H9 (cell line): ENCODE results near the gene RALGDS. TPM values are rescaled to one million over a fixed set of nuclear protein-coding genes. Genes with fewer than 3 reads are reported as not detected.

Experiments
- DNase-seq: peaks from one replicate; pipeline ENCODE4 v3.0.0-alpha.2; 2017
- H2AFZ ChIP-seq: one replicate; pipeline ENCODE4 v1.6.1; 2013; ENCODE audit warnings: mild to moderate bottlenecking, low read length, control low read depth, moderate library complexity
- H2AK5ac ChIP-seq: 2 replicates; pipeline ENCODE4 v1.6.1; 2013; ENCODE audit warnings: low read length, control low read depth, mixed read lengths; ENCODE audit not compliant: insufficient read length
- H2BK120ac ChIP-seq: one replicate; pipeline ENCODE4 v1.6.1; 2013; ENCODE audit warnings: low read depth, mild to moderate bottlenecking, low read length, control low read depth, inconsistent platforms; ENCODE audit not compliant: poor library complexity, severe bottlenecking
- H2BK12ac ChIP-seq: 2 replicates; pipeline ENCODE4 v1.6.1; 2013; ENCODE audit warnings: low read length, control low read depth, mixed read lengths, low read depth; ENCODE audit not compliant: insufficient read length
- H2BK15ac ChIP-seq: 2 replicates; pipeline ENCODE4 v1.6.1; 2013; ENCODE audit warnings: low read depth, low read length, control low read depth
- H2BK20ac ChIP-seq: one replicate; pipeline ENCODE4 v1.6.1; 2013; ENCODE audit warnings: low read depth, mild to moderate bottlenecking, low read length, control low read depth, inconsistent platforms; ENCODE audit not compliant: poor library complexity, severe bottlenecking
- H2BK5ac ChIP-seq: 2 replicates; pipeline ENCODE4 v1.6.1; 2013; ENCODE audit warnings: low read length, control low read depth, mixed read lengths; ENCODE audit not compliant: insufficient read length
- H3K14ac ChIP-seq: 2 replicates; pipeline ENCODE4 v1.6.1; 2013; ENCODE audit warnings: low read length, control low read depth; ENCODE audit not compliant: insufficient read depth
- H3K18ac ChIP-seq: 2 replicates; pipeline ENCODE4 v1.6.1; 2013; ENCODE audit warnings: low read depth, mild to moderate bottlenecking, mixed read lengths, low read length, control low read depth; ENCODE audit not compliant: insufficient read length
- H3K23ac ChIP-seq: 2 replicates; pipeline ENCODE4 v1.6.1; 2013; ENCODE audit warnings: low read length, control low read depth, mixed read lengths, low read depth; ENCODE audit not compliant: insufficient read length
- H3K23me2 ChIP-seq: 2 replicates; pipeline ENCODE4 v1.6.1; 2013; ENCODE audit warnings: low read depth, mild to moderate bottlenecking, mixed read lengths, low read length, control low read depth; ENCODE audit not compliant: insufficient read length, poor library complexity, severe bottlenecking
- H3K27ac ChIP-seq: 2 replicates; pipeline ENCODE4 v1.5.1; 2013; ENCODE audit warnings: low read length, control low read depth, mixed read lengths, low read depth; ENCODE audit not compliant: insufficient read length
- H3K27me3 ChIP-seq: 2 replicates; pipeline ENCODE4 v1.6.1; 2013; ENCODE audit warnings: low read length, control low read depth, inconsistent platforms; ENCODE audit not compliant: insufficient read depth
- H3K4ac ChIP-seq: 2 replicates; pipeline ENCODE4 v1.6.1; 2013; ENCODE audit warnings: low read depth, mild to moderate bottlenecking, control low read depth, inconsistent platforms, low read length, moderate library complexity
- H3K4me1 ChIP-seq: 2 replicates; pipeline ENCODE4 v1.6.1; 2013; ENCODE audit warnings: low read length, control low read depth, inconsistent platforms; ENCODE audit not compliant: insufficient read depth
- H3K4me2 ChIP-seq: 2 replicates; pipeline ENCODE4 v1.6.1; 2013; ENCODE audit warnings: low read length, control low read depth, mixed read lengths; ENCODE audit not compliant: insufficient read length, insufficient read depth
- H3K56ac ChIP-seq: 2 replicates; pipeline ENCODE4 v1.6.1; 2013; ENCODE audit warnings: low read depth, mild to moderate bottlenecking, mixed read lengths, low read length, control low read depth; ENCODE audit not compliant: insufficient read length
- H3K79me1 ChIP-seq: 2 replicates; pipeline ENCODE4 v1.6.1; 2013; ENCODE audit warnings: low read depth, mild to moderate bottlenecking, moderate library complexity, low read length, control low read depth, inconsistent platforms; ENCODE audit not compliant: insufficient read depth, poor library complexity, severe bottlenecking
- H3K79me2 ChIP-seq: 2 replicates; pipeline ENCODE4 v1.6.1; 2013; ENCODE audit warnings: low read length, control low read depth, inconsistent platforms; ENCODE audit not compliant: insufficient read depth
- H3K9ac ChIP-seq: 2 replicates; pipeline ENCODE4 v1.6.1; 2013; ENCODE audit warnings: low read length, control low read depth, mixed read lengths; ENCODE audit not compliant: insufficient read length; ENCODE audit errors: extremely low read depth
- H3K9me3 ChIP-seq: one replicate; pipeline ENCODE4 v1.6.1; 2013; ENCODE audit warnings: low read depth, low read length, inconsistent platforms; ENCODE audit not compliant: control insufficient read depth
- H3T11ph ChIP-seq: one replicate; pipeline ENCODE4 v1.6.1; 2013; ENCODE audit warnings: mild to moderate bottlenecking, low read length, control low read depth, inconsistent platforms
- H4K20me1 ChIP-seq: one replicate; pipeline ENCODE4 v1.6.1; 2013; ENCODE audit not compliant: control insufficient read depth, insufficient read length, insufficient read depth
- H4K5ac ChIP-seq: 2 replicates; pipeline ENCODE4 v1.6.1; 2013; ENCODE audit warnings: low read depth, mild to moderate bottlenecking, mixed read lengths, low read length, control low read depth; ENCODE audit not compliant: insufficient read length
- H4K8ac ChIP-seq: replicated peaks from 2 replicates; pipeline ENCODE4 v1.6.1; 2013; ENCODE audit warnings: low read length, control low read depth, mixed read lengths, low read depth; ENCODE audit not compliant: insufficient read length
- H4K91ac ChIP-seq: 2 replicates; pipeline ENCODE4 v1.6.1; 2013; ENCODE audit warnings: low read depth, mild to moderate bottlenecking, moderate library complexity, mixed read lengths, low read length, control low read depth; ENCODE audit not compliant: insufficient read length
- H3K27ac Mint-ChIP-seq, 3 experiments: 2 replicates in 2 of 3; 3 replicates in 1 of 3; pipeline ENCODE4 v1.8.0; 2020 to 2021; ENCODE audit warnings: mixed read lengths in 3 of 3, mild to moderate bottlenecking in 1 of 3, moderate library complexity in 1 of 3
- H3K27me3 Mint-ChIP-seq: 2 replicates; pipeline ENCODE4 v1.8.0; 2021; ENCODE audit warnings: low read depth, mild to moderate bottlenecking, moderate library complexity, mixed read lengths
- H3K36me3 Mint-ChIP-seq, 3 experiments: 2 replicates in 2 of 3; 3 replicates in 1 of 3; pipeline ENCODE4 v1.8.0; 2020 to 2021; ENCODE audit warnings: low read depth in 3 of 3, mixed read lengths in 3 of 3; ENCODE audit not compliant: insufficient read depth in 1 of 3
- H3K4me1 Mint-ChIP-seq, 2 experiments: 2 replicates each; pipeline ENCODE4 v1.8.0; 2020; ENCODE audit warnings: mixed read lengths in 2 of 2
- H3K4me3 Mint-ChIP-seq, 2 experiments: 2 replicates in 1 of 2; 3 replicates in 1 of 2; pipeline ENCODE4 v1.8.0; 2020 to 2021; ENCODE audit warnings: mild to moderate bottlenecking in 2 of 2, mixed read lengths in 2 of 2, moderate library complexity in 1 of 2
- H3K9me3 Mint-ChIP-seq, 2 experiments: 2 replicates in 1 of 2; 3 replicates in 1 of 2; pipeline ENCODE4 v1.8.0; 2020; ENCODE audit warnings: mild to moderate bottlenecking in 2 of 2, mixed read lengths in 2 of 2, moderate library complexity in 1 of 2
- WGBS: extraction: QIAGEN DNeasy Blood & Tissue Kit; methylation state at CpG from one replicate; pipeline ENCODE4 v1.1.7; 2013; ENCODE audit warnings: missing lambda C conversion rate, low lambda C conversion rate, mixed read lengths; ENCODE audit not compliant: insufficient read length; ENCODE audit errors: extremely low coverage; 5-methylcytosine and 5-hydroxymethylcytosine counted together
- total RNA-seq: library from RNA; stranded (reverse); gene quantifications from 2 replicates; pipeline ENCODE4 v1.2.1, GENCODE V29; 2021
- TF ChIP-seq, protein P1 (sequence below): fragments of 200-600 bp; sonication (generic); conservative IDR thresholded peaks from 3 replicates; pipeline ENCODE4 v1.8.0; 2021; ENCODE audit warnings: antibody characterized with exemption, mild to moderate bottlenecking

Gene RALGDS
- total RNA-seq, 1 experiment from 2014 or later = 21.3 TPM

DNA sequence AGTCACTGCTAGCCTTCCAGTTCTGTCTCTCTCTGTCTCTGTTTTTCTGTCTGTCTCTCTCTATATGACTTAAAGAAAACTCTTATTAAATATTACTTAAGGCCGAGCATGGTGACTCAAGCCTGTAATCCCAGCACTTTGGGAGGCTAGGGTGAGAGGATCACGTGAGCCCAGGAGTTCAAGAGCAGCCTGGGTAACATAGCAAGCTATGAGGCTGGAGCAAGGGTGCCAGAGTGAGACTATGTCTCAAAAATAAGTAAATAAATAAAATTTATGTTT is 44.4 kb upstream of the RALGDS start:
- no peaks in the 10 kb centered on the region for H3K27me3 ChIP-seq
- H2AFZ ChIP-seq = no peak overlapping the region
- H3K4me1 Mint-ChIP-seq = peaks cover 12 to 14% of the 10 kb centered on the region in 2 experiments
- no peak overlapping the region for H2BK5ac ChIP-seq
- H3K4me1 ChIP-seq = no peaks in the 10 kb centered on the region
- TF ChIP-seq, protein P1, sequence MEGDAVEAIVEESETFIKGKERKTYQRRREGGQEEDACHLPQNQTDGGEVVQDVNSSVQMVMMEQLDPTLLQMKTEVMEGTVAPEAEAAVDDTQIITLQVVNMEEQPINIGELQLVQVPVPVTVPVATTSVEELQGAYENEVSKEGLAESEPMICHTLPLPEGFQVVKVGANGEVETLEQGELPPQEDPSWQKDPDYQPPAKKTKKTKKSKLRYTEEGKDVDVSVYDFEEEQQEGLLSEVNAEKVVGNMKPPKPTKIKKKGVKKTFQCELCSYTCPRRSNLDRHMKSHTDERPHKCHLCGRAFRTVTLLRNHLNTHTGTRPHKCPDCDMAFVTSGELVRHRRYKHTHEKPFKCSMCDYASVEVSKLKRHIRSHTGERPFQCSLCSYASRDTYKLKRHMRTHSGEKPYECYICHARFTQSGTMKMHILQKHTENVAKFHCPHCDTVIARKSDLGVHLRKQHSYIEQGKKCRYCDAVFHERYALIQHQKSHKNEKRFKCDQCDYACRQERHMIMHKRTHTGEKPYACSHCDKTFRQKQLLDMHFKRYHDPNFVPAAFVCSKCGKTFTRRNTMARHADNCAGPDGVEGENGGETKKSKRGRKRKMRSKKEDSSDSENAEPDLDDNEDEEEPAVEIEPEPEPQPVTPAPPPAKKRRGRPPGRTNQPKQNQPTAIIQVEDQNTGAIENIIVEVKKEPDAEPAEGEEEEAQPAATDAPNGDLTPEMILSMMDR = no peak
- H3K9ac ChIP-seq = no peak overlapping the region
- no peak overlapping the region for H2BK12ac ChIP-seq
- no peaks in the 10 kb centered on the region for H3K9me3 ChIP-seq
- H3K9me3 Mint-ChIP-seq = no peaks in the 10 kb centered on the region
- H3K27ac Mint-ChIP-seq = no peak overlapping the region
- no peak overlapping the region for H3T11ph ChIP-seq
- H3K18ac ChIP-seq = no peak overlapping the region
- H3K79me2 ChIP-seq = no peaks in the 10 kb centered on the region
- WGBS = no CpG with 5 or more reads among the region's 2 CpGs
- H3K23ac ChIP-seq = no peak overlapping the region
- H3K36me3 Mint-ChIP-seq = peaks cover 2 to 7% (median 2%) of the 10 kb centered on the region in 3 experiments; a peak in 3 of 7 replicates
- no peaks in the 10 kb centered on the region for H3K79me1 ChIP-seq
- H3K23me2 ChIP-seq = peaks cover 4% of the 10 kb centered on the region
- peak overlapping the region in 1 of 2 experiments; percentile 21; a peak in 2 of 5 replicates for H3K4me3 Mint-ChIP-seq
- H2AK5ac ChIP-seq = no peak overlapping the region
- H4K91ac ChIP-seq = no peak overlapping the region
- peaks cover 32% of the 10 kb centered on the region for H3K27me3 Mint-ChIP-seq
- H3K4ac ChIP-seq = no peak overlapping the region
- H2BK15ac ChIP-seq = no peak overlapping the region
- no peak overlapping the region for H4K5ac ChIP-seq
- no peak overlapping the region for H2BK20ac ChIP-seq
- no peak overlapping the region for H3K4me2 ChIP-seq
- H3K56ac ChIP-seq = no peak overlapping the region
- H3K27ac ChIP-seq = no peak overlapping the region
- no peaks in the 10 kb centered on the region for H4K20me1 ChIP-seq
- DNase-seq = no peak
- H4K8ac ChIP-seq = no peak overlapping the region
- no peak overlapping the region for H3K14ac ChIP-seq
- H2BK120ac ChIP-seq = no peak overlapping the region
